ENCODE results near the gene DENND5B. TPM values are rescaled to one million over a fixed set of nuclear protein-coding genes. Genes with fewer than 3 reads are reported as not detected.
A peak's percentile ranks its signal among the peaks of the same experiment; 100 is the strongest.
"Not testable (repeated sequence)": the region's sequence is repeated elsewhere in the genome, so short reads cannot be mapped to it uniquely, and the experiment has no call there.

Gene DENND5B
- total and polyA plus RNA-seq, 12 donors, result 5.2 to 60.8 (median 45.3) TPM

- DNase-seq, result no peak
- intact Hi-C loops (cut with DNase I), result loop anchor here in 1 of 10 donors (10.0 kb wide), 1 partner anchor 60 kb away; no protein-coding TSS in a partner anchor
- Histone ChIP-seq H3K36me3 (no peaks in the 10 kb centered on the region), H3K4me1 (peaks cover 0 to 28% (median 16%) of the 10 kb centered on the region in 9 donors), H3K27me3 (no peaks in the 10 kb centered on the region), H3K9me3 (peaks cover 0 to 15% (median 8%) of the 10 kb centered on the region in 11 donors), H3K27ac (no peak overlapping the region), H3K4me3 (no peak overlapping the region)
- ATAC-seq, result no peak
- TF ChIP-seq CTCF (IDR thresholded peaks at IDR 0.05), result no peak
- WGBS, 2 donors, result 87 to 88% methylated on average over 7 of the region's 7 CpGs
Measured at GRCh38 chr12:31504625-31505222, 86.2 kb downstream of the DENND5B start.

- Histone ChIP-seq H3K4me1 (peaks cover 0 to 21% (median 13%) of the 10 kb centered on the region in 9 donors), H3K9me3 (peaks cover 0 to 15% (median 8%) of the 10 kb centered on the region in 11 donors)
- H3K4me3 ChIP-seq, DNase-seq, H3K27me3 ChIP-seq, ATAC-seq, H3K36me3 ChIP-seq, H3K27ac ChIP-seq: not testable (repeated sequence)
- WGBS, 2 donors, result 92 to 94% methylated on average over 3 of the region's 3 CpGs
- intact Hi-C loops (cut with DNase I), result loop anchor here in 1 of 10 donors (10.0 kb wide), 1 partner anchor 64 kb away; no protein-coding TSS in a partner anchor
Measured at GRCh38 chr12:31501014-31501413, 89.9 kb downstream of the DENND5B start.

- peaks cover 0 to 21% (median 13%) of the 10 kb centered on the region in 9 donors for H3K4me1 ChIP-seq
- no peak overlapping the region for H3K27ac ChIP-seq
- H3K4me3 ChIP-seq, result no peak overlapping the region
- DNase-seq (no peak), ATAC-seq (no peak)
- H3K36me3 ChIP-seq, result peaks cover 0 to 12% (median 0%) of the 10 kb centered on the region in 9 donors
- 94 to 95% methylated on average over 2 of the region's 2 CpGs for WGBS, 2 donors
- TF ChIP-seq CTCF (IDR thresholded peaks at IDR 0.05), result no peak
- intact Hi-C loops (cut with DNase I), result no loop called here
- H3K9me3 ChIP-seq, result peaks cover 0 to 4% (median 0%) of the 10 kb centered on the region in 11 donors
- no peaks in the 10 kb centered on the region for H3K27me3 ChIP-seq
Measured at GRCh38 chr12:31499567-31499966, 91.4 kb downstream of the DENND5B start.

GRCh38 chr12:31498424-31498823 is 92.5 kb downstream of the DENND5B start:
- Histone ChIP-seq H3K9me3 (no peaks in the 10 kb centered on the region), H3K4me1 (peaks cover 0 to 21% (median 13%) of the 10 kb centered on the region in 9 donors), H3K4me3 (no peak overlapping the region), H3K27ac (no peak overlapping the region), H3K36me3 (peaks cover 0 to 15% (median 0%) of the 10 kb centered on the region in 9 donors), H3K27me3 (no peaks in the 10 kb centered on the region)
- 74 to 83% methylated on average over 4 of the region's 4 CpGs for WGBS, 2 donors
- TF ChIP-seq CTCF (IDR thresholded peaks at IDR 0.05), result no peak
- intact Hi-C loops (cut with DNase I), result no loop called here
- peak in 1 of 8 donors; percentile 19 for ATAC-seq
- DNase-seq, result no peak

GRCh38 chr12:31496257-31496656 is 94.7 kb downstream of the DENND5B start:
- ATAC-seq (no peak), DNase-seq (no peak)
- intact Hi-C loops (cut with DNase I), result no loop called here
- no peaks in the 10 kb centered on the region for H3K27me3 ChIP-seq
- H3K4me3 ChIP-seq, result no peak overlapping the region
- H3K9me3 ChIP-seq, result no peaks in the 10 kb centered on the region
- H3K4me1 ChIP-seq, result peaks cover 0 to 36% (median 27%) of the 10 kb centered on the region in 9 donors
- H3K27ac ChIP-seq, result no peak overlapping the region
- H3K36me3 ChIP-seq, result peaks cover 0 to 15% (median 0%) of the 10 kb centered on the region in 9 donors
- TF ChIP-seq CTCF (IDR thresholded peaks at IDR 0.05), result no peak

All from heart right ventricle (tissue), 16 donors.